ENCODE measurements around the gene FAM227A.

- no peak for TF ChIP-seq CTCF (IDR thresholded peaks at IDR 0.05)
- no peak for TF ChIP-seq POLR2A (IDR thresholded peaks at IDR 0.05)
These were observed 77.7 kb downstream of the FAM227A start for GRCh38 chr22:38578505-38578904.

All from body of pancreas (tissue), 4 donors.